Astrocyte of the spinal cord (primary cell): ENCODE data around the gene TPSG1.
"Not testable (repeated sequence)": the region's sequence is repeated elsewhere in the genome, so short reads cannot be mapped to it uniquely, and the experiment has no call there.

Experiments
- DNase-seq: peaks from one replicate; pipeline ENCODE4 v3.0.0; 2011; ENCODE audit warnings: low read depth, low spot score
- H3K4me3 ChIP-seq: 2 replicates; pipeline ENCODE4 v1.5.1; 2011; ENCODE audit warnings: low read depth, mild to moderate bottlenecking, low read length, moderate library complexity
- CTCF ChIP-seq: IDR thresholded peaks from 2 replicates; pipeline ENCODE4 v1.5.1; 2012; ENCODE audit warnings: low read depth, mild to moderate bottlenecking, low read length, inconsistent platforms
- in situ Hi-C: cut with HindIII; loops from 2 replicates; pipeline ENCODE4 v1.10.0; 2017; ENCODE audit warnings: low sequenced_read_pairs

The TPSG1 gene

GRCh38 chr16:1201444-1201843 lies 23.6 kb downstream of the TPSG1 start:
- in situ Hi-C loops: no loop called here
- H3K4me3 ChIP-seq: no peak overlapping the region
- TF ChIP-seq CTCF: no peak
- no peak for DNase-seq

- H3K4me3 ChIP-seq: no peak overlapping the region
- TF ChIP-seq CTCF: no peak
- DNase-seq: no peak
- in situ Hi-C loops: no loop called here
Measured at GRCh38 chr16:1200014-1200627, 24.9 kb downstream of the TPSG1 start.

- no peak for DNase-seq
- in situ Hi-C loops: no loop called here
- H3K4me3 ChIP-seq: no peak overlapping the region
- TF ChIP-seq CTCF: no peak
Measured at GRCh38 chr16:1199347-1200013, 25.6 kb downstream of the TPSG1 start.

- DNase-seq, in situ Hi-C loops, H3K4me3 ChIP-seq: not testable (repeated sequence)
Measured at GRCh38 chr16:1198671-1199346, 26.3 kb downstream of the TPSG1 start.

- no peak overlapping the region for H3K4me3 ChIP-seq
- in situ Hi-C loops: no loop called here
- no peak for TF ChIP-seq CTCF
- no peak for DNase-seq
Measured at GRCh38 chr16:1198194-1198593, 26.9 kb downstream of the TPSG1 start.

- no peak for TF ChIP-seq CTCF
- no peak for DNase-seq
- in situ Hi-C loops: no loop called here
- no peak overlapping the region for H3K4me3 ChIP-seq
Measured at GRCh38 chr16:1197237-1197866, 27.7 kb downstream of the TPSG1 start.

- no peak for TF ChIP-seq CTCF
- no peak overlapping the region for H3K4me3 ChIP-seq
- in situ Hi-C loops: no loop called here
- DNase-seq: no peak
Measured at GRCh38 chr16:1196494-1196893, 28.6 kb downstream of the TPSG1 start.
